HepG2 (cell line): ENCODE data around the gene FTL. TPM values are rescaled to one million over a fixed set of nuclear protein-coding genes. Genes with fewer than 3 reads are reported as not detected.

ENCODE experiments used
- ARID5B ChIP-seq: IDR thresholded peaks from 2 replicates; pipeline ENCODE4 v1.4.0; 2020; ENCODE audit warnings: mild to moderate bottlenecking, missing genetic modification reagents
- BRF2 ChIP-seq: sonication (generic); formaldehyde crosslinking; IDR thresholded peaks from 2 replicates; pipeline ENCODE4 v1.8.1; 2022; ENCODE audit warnings: mild to moderate bottlenecking, missing genetic modification reagents
- FIP1L1 ChIP-seq: fragments of 200-400 bp; formaldehyde crosslinking; IDR thresholded peaks from 2 replicates; pipeline ENCODE4 v1.6.1; 2018; ENCODE audit warnings: low read depth, mild to moderate bottlenecking, low read length, moderate library complexity, borderline replicate concordance; ENCODE audit not compliant: insufficient read depth
- GLMP ChIP-seq: sonication (generic); formaldehyde crosslinking; IDR thresholded peaks from 2 replicates; pipeline ENCODE4 v1.9.0; 2021; ENCODE audit warnings: missing genetic modification reagents, mild to moderate bottlenecking, borderline replicate concordance
- JUND ChIP-seq: sonication (generic); formaldehyde crosslinking; IDR thresholded peaks from 2 replicates; pipeline ENCODE4 v1.8.0; 2022; ENCODE audit warnings: mild to moderate bottlenecking, missing genetic modification reagents
- SATB2 ChIP-seq: sonication (generic); formaldehyde crosslinking; IDR thresholded peaks from 2 replicates; pipeline ENCODE4 v1.5.0; 2020; ENCODE audit warnings: missing genetic modification reagents
- ZBTB39 ChIP-seq: sonication (generic); formaldehyde crosslinking; IDR thresholded peaks from 2 replicates; pipeline ENCODE4 v1.5.0; 2020; ENCODE audit warnings: missing genetic modification reagents
- ZFP1 ChIP-seq: IDR thresholded peaks from 2 replicates; pipeline ENCODE4 v1.6.1; 2016
- ZFYVE20 ChIP-seq: sonication (generic); formaldehyde crosslinking; IDR thresholded peaks from 2 replicates; pipeline ENCODE4 v1.8.0; 2023; ENCODE audit warnings: low read depth, mild to moderate bottlenecking, moderate library complexity, missing genetic modification reagents, borderline replicate concordance
- ZNF512B ChIP-seq: sonication (generic); formaldehyde crosslinking; IDR thresholded peaks from 2 replicates; pipeline ENCODE4 v1.5.1; 2020; ENCODE audit warnings: missing genetic modification reagents, mild to moderate bottlenecking, borderline replicate concordance
- ZNF543 ChIP-seq: sonication (generic); formaldehyde crosslinking; IDR thresholded peaks from 2 replicates; pipeline ENCODE4 v1.4.0; 2020; ENCODE audit warnings: mild to moderate bottlenecking, missing genetic modification reagents
- ZNF607 ChIP-seq: sonication (generic); formaldehyde crosslinking; IDR thresholded peaks from 2 replicates; pipeline ENCODE4 v1.5.1; 2020; ENCODE audit warnings: missing genetic modification reagents, mild to moderate bottlenecking, borderline replicate concordance
- ZNF710 ChIP-seq: sonication (generic); formaldehyde crosslinking; IDR thresholded peaks from 2 replicates; pipeline ENCODE4 v1.5.0; 2020; ENCODE audit warnings: mild to moderate bottlenecking, missing genetic modification reagents, borderline replicate concordance
- ZNF768 ChIP-seq: sonication (generic); formaldehyde crosslinking; IDR thresholded peaks from 2 replicates; pipeline ENCODE4 v1.4.0; 2020; ENCODE audit warnings: missing genetic modification reagents
- polyA plus RNA-seq, 8 experiments: library from polyadenylated mRNA; depleted of rRNA in 3 of 8; stranded (reverse) in 7 of 8; unstranded in 1 of 8; fragments of >200 nt; fragmentation: Illumina TruSeq in 4 of 8; extraction: Trizol in 4 of 8; gene quantifications; 2 replicates each; pipeline versions ENCODE4 v1.2.1 to v1.2.3, GENCODE V29; 2011 to 2016; ENCODE audit warnings: low read depth in 4 of 8, missing spikeins in 1 of 8, mixed read lengths in 1 of 8; ENCODE audit not compliant: insufficient read depth in 1 of 8
- total RNA-seq, 5 experiments: library from RNA; depleted of rRNA; stranded (reverse); fragments of >200 nt; fragmentation: Illumina TruSeq; extraction: Trizol; gene quantifications; 2 replicates each; pipeline ENCODE4 v1.2.3, GENCODE V29; 2016; ENCODE audit warnings: low read depth in 1 of 5

FTL gene
- total and polyA plus RNA-seq, 2 of the 13 experiments (the other 11 are each of a cell fraction or from before 2014, with no cell fraction given), result 2,721 to 8,800 TPM

- TF ChIP-seq ZNF512B (CRISPR knock-in tag), result no peak
- TF ChIP-seq ZNF710 (CRISPR knock-in tag), result peak; percentile 21; the same call in 1 of the 2 replicates
- TF ChIP-seq BRF2, result peak; percentile 63; the same call in 1 of the 2 replicates
- no peak for TF ChIP-seq GLMP (CRISPR knock-in tag)
- peak; percentile 39; the same call in 1 of the 2 replicates for TF ChIP-seq ZNF768 (CRISPR knock-in tag)
- TF ChIP-seq ZFYVE20, result no peak
- TF ChIP-seq ZNF607, result peak; percentile 91; the same call in 1 of the 2 replicates
- TF ChIP-seq ZNF543, result no peak
- no peak for TF ChIP-seq ZFP1
- TF ChIP-seq ZBTB39 (CRISPR knock-in tag), result no peak; the same call in 1 of the 2 replicates
- TF ChIP-seq SATB2 (CRISPR knock-in tag), result 0 out of 2 replicates have a peak, but pooled peaks have one; percentile 28
- TF ChIP-seq ARID5B (CRISPR knock-in tag), result peak; percentile 79
- TF ChIP-seq FIP1L1, result no peak
- 0 out of 2 replicates have a peak, but pooled peaks have one; percentile 30 for TF ChIP-seq JUND (CRISPR knock-in tag)
These were observed 10.4 kb upstream of the FTL start, which contains the start of gene BAX (continued) for GRCh38 chr19:48954595-48955307.
